A673 (cell line): Measurements from ENCODE around the gene TMEM168.

ENCODE experiments used
- EZH2 ChIP-seq: fragments of 200-600 bp; sonication (generic); IDR thresholded peaks from 2 replicates; pipeline ENCODE4 v1.6.1; 2017; ENCODE audit warnings: borderline replicate concordance, low read depth, mild to moderate bottlenecking, mixed read lengths, antibody characterized with exemption, low read length; ENCODE audit not compliant: poor library complexity, severe bottlenecking
- TF ChIP-seq, protein P1 (sequence below): fragments of 300-800, 200-600 bp; sonication (generic); conservative IDR thresholded peaks from 2 replicates; pipeline ENCODE4 v1.5.1; 2017; ENCODE audit warnings: low read depth, mild to moderate bottlenecking, antibody characterized with exemption, low read length, moderate library complexity, mixed read lengths

- TF ChIP-seq, protein P1, sequence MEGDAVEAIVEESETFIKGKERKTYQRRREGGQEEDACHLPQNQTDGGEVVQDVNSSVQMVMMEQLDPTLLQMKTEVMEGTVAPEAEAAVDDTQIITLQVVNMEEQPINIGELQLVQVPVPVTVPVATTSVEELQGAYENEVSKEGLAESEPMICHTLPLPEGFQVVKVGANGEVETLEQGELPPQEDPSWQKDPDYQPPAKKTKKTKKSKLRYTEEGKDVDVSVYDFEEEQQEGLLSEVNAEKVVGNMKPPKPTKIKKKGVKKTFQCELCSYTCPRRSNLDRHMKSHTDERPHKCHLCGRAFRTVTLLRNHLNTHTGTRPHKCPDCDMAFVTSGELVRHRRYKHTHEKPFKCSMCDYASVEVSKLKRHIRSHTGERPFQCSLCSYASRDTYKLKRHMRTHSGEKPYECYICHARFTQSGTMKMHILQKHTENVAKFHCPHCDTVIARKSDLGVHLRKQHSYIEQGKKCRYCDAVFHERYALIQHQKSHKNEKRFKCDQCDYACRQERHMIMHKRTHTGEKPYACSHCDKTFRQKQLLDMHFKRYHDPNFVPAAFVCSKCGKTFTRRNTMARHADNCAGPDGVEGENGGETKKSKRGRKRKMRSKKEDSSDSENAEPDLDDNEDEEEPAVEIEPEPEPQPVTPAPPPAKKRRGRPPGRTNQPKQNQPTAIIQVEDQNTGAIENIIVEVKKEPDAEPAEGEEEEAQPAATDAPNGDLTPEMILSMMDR = no peak
- TF ChIP-seq EZH2 = no peak
Measured at GRCh38 chr7:112782498-112782897, 7.7 kb downstream of the TMEM168 start.
